Measurements from ENCODE around the gene ITGB8.
"Not testable (repeated sequence)": the region's sequence is repeated elsewhere in the genome, so short reads cannot be mapped to it uniquely, and the experiment has no call there.

Gene ITGB8

GRCh38 chr7:20330239-20330927 lies at the start of gene ITGB8:
TSS of gene ITGB8 (plus strand) at chr7:20330900. CDS start at chr7:20331807, 907 bp downstream.
- in situ Hi-C loops (cut with MboI; ENCODE audit: low sequenced_read_pairs): no loop called here

- in situ Hi-C loops (cut with MboI; ENCODE audit: low sequenced_read_pairs): no loop called here
Observed at GRCh38 chr7:20282959-20283358, 47.7 kb upstream of the ITGB8 start.

GRCh38 chr7:20283385-20283784 lies 47.3 kb upstream of the ITGB8 start:
- in situ Hi-C loops (cut with MboI; ENCODE audit: low sequenced_read_pairs): no loop called here

GRCh38 chr7:20284003-20284770 lies 46.5 kb upstream of the ITGB8 start:
- in situ Hi-C loops (cut with MboI; ENCODE audit: low sequenced_read_pairs): no loop called here

- in situ Hi-C loops (cut with MboI; ENCODE audit: low sequenced_read_pairs): no loop called here
Observed at GRCh38 chr7:20284771-20285143, 45.9 kb upstream of the ITGB8 start.

- in situ Hi-C loops (cut with MboI; ENCODE audit: low sequenced_read_pairs): no loop called here
Observed at GRCh38 chr7:20287317-20287716, 43.4 kb upstream of the ITGB8 start.

GRCh38 chr7:20288036-20288435 lies 42.7 kb upstream of the ITGB8 start:
- in situ Hi-C loops (cut with MboI; ENCODE audit: low sequenced_read_pairs): no loop called here

GRCh38 chr7:20290505-20291111 lies 40.1 kb upstream of the ITGB8 start:
- in situ Hi-C loops (cut with MboI; ENCODE audit: low sequenced_read_pairs): no loop called here

- in situ Hi-C loops (cut with MboI; ENCODE audit: low sequenced_read_pairs): no loop called here
Observed at GRCh38 chr7:20293336-20293735, 37.4 kb upstream of the ITGB8 start.

GRCh38 chr7:20296444-20296843 lies 34.3 kb upstream of the ITGB8 start:
- in situ Hi-C loops (cut with MboI; ENCODE audit: low sequenced_read_pairs): no loop called here

- in situ Hi-C loops (cut with MboI; ENCODE audit: low sequenced_read_pairs): no loop called here
Observed at GRCh38 chr7:20296901-20297300, 33.8 kb upstream of the ITGB8 start.

GRCh38 chr7:20298486-20298901 lies 32.2 kb upstream of the ITGB8 start:
- in situ Hi-C loops (cut with MboI; ENCODE audit: low sequenced_read_pairs): no loop called here

GRCh38 chr7:20299145-20299544 lies 31.6 kb upstream of the ITGB8 start:
- in situ Hi-C loops (cut with MboI; ENCODE audit: low sequenced_read_pairs): no loop called here

- in situ Hi-C loops (cut with MboI; ENCODE audit: low sequenced_read_pairs): no loop called here
Observed at GRCh38 chr7:20299647-20300312, 30.9 kb upstream of the ITGB8 start.

GRCh38 chr7:20301311-20301939 lies 29.3 kb upstream of the ITGB8 start:
- in situ Hi-C loops (cut with MboI; ENCODE audit: low sequenced_read_pairs): no loop called here

- in situ Hi-C loops (cut with MboI; ENCODE audit: low sequenced_read_pairs): not testable (repeated sequence)
Observed at GRCh38 chr7:20302300-20302699, 28.4 kb upstream of the ITGB8 start.

GRCh38 chr7:20302891-20303290 lies 27.8 kb upstream of the ITGB8 start:
- in situ Hi-C loops (cut with MboI; ENCODE audit: low sequenced_read_pairs): no loop called here

- in situ Hi-C loops (cut with MboI; ENCODE audit: low sequenced_read_pairs): no loop called here
Observed at GRCh38 chr7:20304366-20304765, 26.3 kb upstream of the ITGB8 start.

GRCh38 chr7:20305726-20306125 lies 25.0 kb upstream of the ITGB8 start:
- in situ Hi-C loops (cut with MboI; ENCODE audit: low sequenced_read_pairs): no loop called here

GRCh38 chr7:20306180-20306946 lies 24.3 kb upstream of the ITGB8 start:
- in situ Hi-C loops (cut with MboI; ENCODE audit: low sequenced_read_pairs): no loop called here

Data from HL-60/S4 (cell line).